Astrocyte (in vitro differentiated cells and primary cell): Measurements from ENCODE around the gene TEX13B.

Source experiments
- CTCF ChIP-seq: IDR thresholded peaks from 2 replicates; pipeline ENCODE4 v1.5.1; 2011; ENCODE audit warnings: low read depth, mild to moderate bottlenecking, inconsistent platforms, low read length, moderate library complexity; ENCODE audit not compliant: insufficient read depth
- EZH2 ChIP-seq: IDR thresholded peaks from 2 replicates; pipeline ENCODE4 v1.6.1; 2012; ENCODE audit warnings: mild to moderate bottlenecking, low read length, inconsistent platforms; ENCODE audit not compliant: insufficient read depth

DNA sequence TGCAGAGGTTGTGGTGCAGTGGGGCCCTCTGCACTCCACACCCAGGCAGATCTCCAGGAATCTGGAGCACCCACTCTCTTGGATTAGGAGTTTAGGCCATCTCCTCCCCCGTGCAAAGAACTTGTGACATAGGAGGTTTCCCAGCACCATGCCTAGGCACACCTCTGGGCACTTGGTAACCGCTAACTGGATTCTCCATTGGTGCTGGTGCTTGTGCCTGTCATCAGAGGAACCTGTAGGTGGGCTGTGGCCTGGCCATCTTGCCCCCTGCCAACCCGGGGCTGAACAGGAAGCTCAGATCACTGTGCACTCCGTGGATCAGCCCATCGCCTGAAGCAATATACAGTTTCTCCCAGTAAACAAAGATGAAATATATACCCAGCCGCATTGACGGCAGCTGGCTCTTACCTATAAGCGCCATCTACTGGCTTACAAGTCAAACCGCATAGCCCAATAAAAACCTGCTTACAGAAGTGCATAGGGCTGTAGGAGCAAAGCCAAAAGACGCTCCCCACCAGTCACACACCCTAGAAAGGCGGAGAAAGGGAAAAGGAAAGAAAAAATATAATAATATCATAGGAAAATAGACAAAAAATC lies 19.1 kb upstream of the TEX13B start:
- TF ChIP-seq CTCF (peak; percentile 20), EZH2 (no peak)
